Forelimb muscle (tissue), 1 donor: ENCODE measurements around the gene RNF31. TPM values are rescaled to one million over a fixed set of nuclear protein-coding genes. Genes with fewer than 3 reads are reported as not detected.

Experiments
- DNase-seq: peaks from one replicate; pipeline ENCODE4 v3.0.0-alpha.2; 2013; ENCODE audit warnings: low read depth
- polyA plus RNA-seq: library from polyadenylated mRNA; unstranded; fragments of 120-200 nt; gene quantifications from one replicate; pipeline ENCODE4 v1.2.1, GENCODE V29; 2013; ENCODE audit not compliant: insufficient read length

Gene RNF31
- polyA plus RNA-seq, 1 donor = 32.6 TPM

- DNase-seq = no peak
Measured at GRCh38 chr14:24159777-24160498, 12.6 kb downstream of the RNF31 start.

- no peak for DNase-seq
Measured at GRCh38 chr14:24160499-24160849, 13.2 kb downstream of the RNF31 start.

GRCh38 chr14:24160850-24161804 is 13.8 kb downstream of the RNF31 start, which contains the start of gene IRF9:
TSS of gene IRF9 (plus strand) at chr14:24161265. CDS start at chr14:24162145, 880 bp downstream.
- peak; percentile 91 for DNase-seq

GRCh38 chr14:24162093-24162492 is 14.8 kb downstream of the RNF31 start:
- no peak for DNase-seq

GRCh38 chr14:24164518-24164991 is 17.3 kb downstream of the RNF31 start:
- no peak for DNase-seq

GRCh38 chr14:24165785-24166184 is 18.5 kb downstream of the RNF31 start:
- no peak for DNase-seq

GRCh38 chr14:24167469-24168114 is 20.3 kb downstream of the RNF31 start:
- DNase-seq = no peak

GRCh38 chr14:24171422-24172260 is 24.3 kb downstream of the RNF31 start, which contains the start of gene REC8:
TSS of gene REC8 (plus strand) at chr14:24172080. CDS start at chr14:24172553, 473 bp downstream.
- no peak for DNase-seq

GRCh38 chr14:24172261-24172860 is 25.1 kb downstream of the RNF31 start:
- no peak for DNase-seq

- no peak for DNase-seq
Measured at GRCh38 chr14:24172871-24173281, 25.6 kb downstream of the RNF31 start.

- DNase-seq = no peak
Measured at GRCh38 chr14:24176599-24176998, 29.3 kb downstream of the RNF31 start.

- no peak for DNase-seq
Measured at GRCh38 chr14:24177041-24177825, 29.9 kb downstream of the RNF31 start.

- DNase-seq = no peak
Measured at GRCh38 chr14:24177891-24178290, 30.6 kb downstream of the RNF31 start.

GRCh38 chr14:24178399-24179178 is 31.3 kb downstream of the RNF31 start:
- no peak for DNase-seq

- DNase-seq = no peak
Measured at GRCh38 chr14:24179294-24179960, 32.1 kb downstream of the RNF31 start.

- no peak for DNase-seq
Measured at GRCh38 chr14:24179961-24180796, 32.9 kb downstream of the RNF31 start.

- no peak for DNase-seq
Measured at GRCh38 chr14:24181371-24182077, 34.2 kb downstream of the RNF31 start.
